Endothelial cell of umbilical vein (primary cell): ENCODE measurements around the gene ATL1. TPM values are rescaled to one million over a fixed set of nuclear protein-coding genes. Genes with fewer than 3 reads are reported as not detected.

ENCODE experiments used
- BruUV-seq: library from RNA; stranded (reverse); fragments of 400-500 nt; replicated peaks from 2 replicates; lab custom pipeline; 2021; lab: Mats Ljungman, UMichigan
- CTCF ChIA-PET: fragments of 300-600, 350-600 bp; sonication (Branson Sonifier 250); formaldehyde crosslinking; loops from one replicate; lab custom pipeline; 2021; ENCODE audit warnings: antibody characterized with exemption, inconsistent platforms; lab: Charles Lee
- POLR2A ChIA-PET: fragments of 300-600, 350-600 bp; sonication (Branson Sonifier 250); formaldehyde crosslinking; loops from one replicate; lab custom pipeline; 2021; ENCODE audit warnings: antibody characterized with exemption, inconsistent platforms; lab: Charles Lee
- DNase-seq: peaks from one replicate; pipeline ENCODE4 v3.0.0-alpha.2; 2011; ENCODE audit warnings: low read depth, low spot score
- FAIRE-seq: peaks from 2 replicates; lab custom pipeline; 2011; peaks lifted over from hg19 to GRCh38; lab: Jason Lieb, UNC
- H2AFZ ChIP-seq: 2 replicates; pipeline ENCODE4 v1.6.0; 2012; ENCODE audit warnings: low read depth, low read length, control low read depth, inconsistent platforms
- H3K27ac ChIP-seq: 2 replicates; pipeline ENCODE4 v1.5.1; 2011; ENCODE audit warnings: low read depth, mild to moderate bottlenecking, control low read depth, low read length, moderate library complexity; ENCODE audit not compliant: insufficient read depth
- H3K27me3 ChIP-seq, 2 experiments: 2 replicates each; pipeline versions ENCODE4 v1.6.0 to v1.6.1; 2011; ENCODE audit warnings: low read length in 2 of 2, mixed read lengths in 1 of 2; ENCODE audit not compliant: control insufficient read depth in 2 of 2, insufficient read depth in 2 of 2
- H3K36me3 ChIP-seq, 2 experiments: 2 replicates in 1 of 2; 3 replicates in 1 of 2; pipeline ENCODE4 v1.5.1; 2011; ENCODE audit warnings: low read length in 2 of 2, mild to moderate bottlenecking in 1 of 2, moderate library complexity in 1 of 2; ENCODE audit not compliant: control insufficient read depth in 2 of 2, insufficient read depth in 2 of 2; ENCODE audit errors: extremely low read depth in 1 of 2
- H3K4me1 ChIP-seq: 3 replicates; pipeline ENCODE4 v1.5.1; 2011; ENCODE audit warnings: mild to moderate bottlenecking, low read length; ENCODE audit not compliant: control insufficient read depth, insufficient read depth; ENCODE audit errors: extremely low read depth
- H3K4me2 ChIP-seq: 2 replicates; pipeline ENCODE4 v1.6.1; 2011; ENCODE audit warnings: low read length, control low read depth, mixed read lengths; ENCODE audit not compliant: insufficient read depth
- H3K4me3 ChIP-seq, 3 experiments: fragments of 200-600 bp in 1 of 3; sonication (generic), shearing (Covaris generic) in 1 of 3; replicated peaks in 1 of 3; 2 replicates each; pipeline ENCODE4 v1.5.1; 2011 to 2016; ENCODE audit warnings: control low read depth in 3 of 3, low read length in 3 of 3, mild to moderate bottlenecking in 2 of 3, inconsistent platforms in 1 of 3, low read depth in 1 of 3, moderate library complexity in 1 of 3; ENCODE audit not compliant: insufficient read depth in 1 of 3
- H3K79me2 ChIP-seq: 2 replicates; pipeline ENCODE4 v1.6.0; 2012; ENCODE audit warnings: low read length, inconsistent platforms; ENCODE audit not compliant: control insufficient read depth, insufficient read depth
- H3K9ac ChIP-seq: replicated peaks from 2 replicates; pipeline ENCODE3; 2011; ENCODE audit warnings: low read length, control low read depth; ENCODE audit not compliant: insufficient read depth; ENCODE audit errors: extremely low read depth
- H3K9me1 ChIP-seq: replicated peaks from 3 replicates; pipeline ENCODE4 v1.6.0; 2011; ENCODE audit warnings: mild to moderate bottlenecking, low read length; ENCODE audit not compliant: control insufficient read depth, insufficient read depth; ENCODE audit errors: extremely low read depth
- H3K9me3 ChIP-seq: replicated peaks from 2 replicates; pipeline ENCODE4 v1.5.1; 2012; ENCODE audit warnings: low read length, inconsistent platforms; ENCODE audit not compliant: control insufficient read depth, insufficient read depth
- H4K20me1 ChIP-seq: replicated peaks from 2 replicates; pipeline ENCODE3; 2011; ENCODE audit warnings: mild to moderate bottlenecking, low read length; ENCODE audit not compliant: control insufficient read depth, insufficient read depth; ENCODE audit errors: extremely low read depth
- EZH2 ChIP-seq: IDR thresholded peaks from 2 replicates; pipeline ENCODE4 v1.6.1; 2012; ENCODE audit warnings: borderline replicate concordance, low read depth, mild to moderate bottlenecking, moderate library complexity, low read length, inconsistent platforms; ENCODE audit not compliant: severe bottlenecking
- FOS ChIP-seq: IDR thresholded peaks from 2 replicates; pipeline ENCODE4 v1.6.1; 2011; ENCODE audit warnings: mild to moderate bottlenecking, low read length, moderate library complexity, borderline replicate concordance; ENCODE audit not compliant: insufficient read depth
- GATA2 ChIP-seq: IDR thresholded peaks from 2 replicates; pipeline ENCODE4 v1.7.0; 2011; ENCODE audit warnings: low read depth, mild to moderate bottlenecking, moderate library complexity, mixed read lengths, low read length; ENCODE audit not compliant: insufficient read length, insufficient read depth
- JUN ChIP-seq: IDR thresholded peaks from 2 replicates; pipeline ENCODE4 v1.6.1; 2011; ENCODE audit warnings: borderline replicate concordance, low read depth; ENCODE audit not compliant: insufficient read length, insufficient read depth
- MYC ChIP-seq: IDR thresholded peaks from one replicate; pipeline ENCODE4 v1.6.1; 2011; ENCODE audit warnings: mild to moderate bottlenecking, low read depth, low read length
- POLR2A ChIP-seq: IDR thresholded peaks from 2 replicates; pipeline ENCODE4 v1.6.1; 2012; ENCODE audit warnings: low read depth, mild to moderate bottlenecking, control low read depth, low read length
- POLR2AphosphoS5 ChIP-seq: IDR thresholded peaks from 2 replicates; pipeline ENCODE4 v1.6.1; 2012; ENCODE audit warnings: low read depth, mild to moderate bottlenecking, control low read depth, low read length, moderate library complexity; ENCODE audit not compliant: insufficient read depth
- dilution Hi-C: fragments of 300-500 bp; cut with MboI; formaldehyde crosslinking; loops from one replicate; pipeline ENCODE4 v1.15.0; 2019; ENCODE audit warnings: low sequenced_read_pairs; ENCODE audit not compliant: extremely low pct_ligation_motif_present
- intact Hi-C: fragments of 100-400 bp; cut with micrococcal nuclease; formaldehyde crosslinking; loops from one replicate; pipeline ENCODE4 v1.10.0; 2022
- polyA plus RNA-seq, 4 experiments: library from polyadenylated mRNA; depleted of rRNA in 3 of 4; stranded (reverse) in 3 of 4; unstranded in 1 of 4; fragments of >200 nt; gene quantifications; 2 replicates each; pipeline versions ENCODE4 v1.2.1 to v1.2.3, GENCODE V29; 2011 to 2012; ENCODE audit warnings: missing spikeins in 1 of 4
- total RNA-seq: library from RNA; stranded (reverse); gene quantifications from 2 replicates; pipeline ENCODE4 v1.2.3, GENCODE V29; 2021
- TF ChIP-seq, protein P1 (sequence below): IDR thresholded peaks from 2 replicates; pipeline ENCODE4 v1.6.1; 2011; ENCODE audit not compliant: insufficient read depth, insufficient read length
- TF ChIP-seq, protein P2 (sequence below), 2 donors: IDR thresholded peaks; 1 replicate in 1 of 2; 2 replicates in 1 of 2; pipeline ENCODE4 v1.5.1; 2011; ENCODE audit warnings: low read length in 2 of 2, mild to moderate bottlenecking in 2 of 2, moderate library complexity in 2 of 2, control low read depth in 1 of 2, inconsistent platforms in 1 of 2, low read depth in 1 of 2; ENCODE audit not compliant: insufficient read depth in 1 of 2; ENCODE audit errors: extremely low read depth in 1 of 2

The ATL1 gene
- total and polyA plus RNA-seq, 2 donors (not counting 3 experiments of a cell fraction or from before 2014, with no cell fraction given): 1.1 to 5.1 TPM

DNA sequence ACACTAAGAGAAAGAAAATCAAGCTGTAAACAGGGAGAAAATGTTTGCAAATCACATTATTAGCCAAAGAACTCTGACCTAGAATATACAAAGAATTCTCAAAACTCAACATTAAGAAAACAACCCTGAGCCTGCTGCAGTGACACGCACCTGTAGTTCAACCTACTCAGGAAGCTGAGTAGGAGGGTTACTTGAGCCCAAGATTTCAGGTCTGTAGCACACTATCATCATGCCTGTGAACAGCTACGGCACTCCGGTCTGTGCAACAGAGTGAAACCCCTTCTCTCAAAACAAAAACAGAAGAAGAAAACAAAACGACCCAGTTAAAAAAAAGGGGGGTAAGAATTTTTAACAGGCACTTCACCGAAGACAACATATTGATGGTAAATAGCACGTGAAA, 87.3 kb downstream of the ATL1 start:
- no peak overlapping the region for H2AFZ ChIP-seq
- no TSS peak for BruUV-seq

GRCh38 chr14:50647753-50648152, 87.8 kb downstream of the ATL1 start:
- Histone ChIP-seq H3K27ac (no peak overlapping the region), H3K4me3 (no peak overlapping the region), H3K27me3 (no peaks in the 10 kb centered on the region), H3K9me1 (no peaks in the 10 kb centered on the region), H3K9me3 (no peaks in the 10 kb centered on the region), H3K79me2 (peaks cover 21% of the 10 kb centered on the region), H3K36me3 (peaks cover 2% of the 10 kb centered on the region in 2 experiments), H4K20me1 (no peaks in the 10 kb centered on the region), H3K4me2 (no peak overlapping the region), H2AFZ (no peak overlapping the region), H3K9ac (no peak overlapping the region), H3K4me1 (peaks cover 3% of the 10 kb centered on the region)
- TF ChIP-seq JUN: no peak
- TF ChIP-seq FOS: no peak
- no peak for TF ChIP-seq EZH2
- TF ChIP-seq POLR2A: no peak
- no peak for TF ChIP-seq MYC
- TF ChIP-seq POLR2AphosphoS5: no peak
- TF ChIP-seq, protein P1, sequence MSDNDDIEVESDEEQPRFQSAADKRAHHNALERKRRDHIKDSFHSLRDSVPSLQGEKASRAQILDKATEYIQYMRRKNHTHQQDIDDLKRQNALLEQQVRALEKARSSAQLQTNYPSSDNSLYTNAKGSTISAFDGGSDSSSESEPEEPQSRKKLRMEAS: no peak
- no peak for TF ChIP-seq GATA2
- TF ChIP-seq, protein P2, sequence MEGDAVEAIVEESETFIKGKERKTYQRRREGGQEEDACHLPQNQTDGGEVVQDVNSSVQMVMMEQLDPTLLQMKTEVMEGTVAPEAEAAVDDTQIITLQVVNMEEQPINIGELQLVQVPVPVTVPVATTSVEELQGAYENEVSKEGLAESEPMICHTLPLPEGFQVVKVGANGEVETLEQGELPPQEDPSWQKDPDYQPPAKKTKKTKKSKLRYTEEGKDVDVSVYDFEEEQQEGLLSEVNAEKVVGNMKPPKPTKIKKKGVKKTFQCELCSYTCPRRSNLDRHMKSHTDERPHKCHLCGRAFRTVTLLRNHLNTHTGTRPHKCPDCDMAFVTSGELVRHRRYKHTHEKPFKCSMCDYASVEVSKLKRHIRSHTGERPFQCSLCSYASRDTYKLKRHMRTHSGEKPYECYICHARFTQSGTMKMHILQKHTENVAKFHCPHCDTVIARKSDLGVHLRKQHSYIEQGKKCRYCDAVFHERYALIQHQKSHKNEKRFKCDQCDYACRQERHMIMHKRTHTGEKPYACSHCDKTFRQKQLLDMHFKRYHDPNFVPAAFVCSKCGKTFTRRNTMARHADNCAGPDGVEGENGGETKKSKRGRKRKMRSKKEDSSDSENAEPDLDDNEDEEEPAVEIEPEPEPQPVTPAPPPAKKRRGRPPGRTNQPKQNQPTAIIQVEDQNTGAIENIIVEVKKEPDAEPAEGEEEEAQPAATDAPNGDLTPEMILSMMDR (IDR thresholded peaks at IDR 0.05; ENCODE audit: extremely low read depth in 1 of 2, insufficient read depth in 1 of 2, low read depth in 1 of 2, low read length in 2 of 2): no peak
- DNase-seq (peak; percentile 7), FAIRE-seq (peak; percentile 55)
- ChIA-PET POLR2A (no interaction called here), CTCF (no interaction called here)
- dilution Hi-C loops: no loop called here
- no TSS peak for BruUV-seq
- intact Hi-C loops: no loop called here

More for the DNA sequence above, 87.3 kb downstream of the ATL1 start:
- Histone ChIP-seq H3K4me2 (no peak overlapping the region), H3K27ac (no peak overlapping the region), H3K36me3 (peaks cover 2% of the 10 kb centered on the region in 2 experiments), H4K20me1 (no peaks in the 10 kb centered on the region), H3K27me3 (no peaks in the 10 kb centered on the region), H3K79me2 (peaks cover 23% of the 10 kb centered on the region), H3K9ac (no peak overlapping the region), H3K9me1 (no peaks in the 10 kb centered on the region), H3K4me3 (no peak overlapping the region), H3K9me3 (no peaks in the 10 kb centered on the region), H3K4me1 (peaks cover 3% of the 10 kb centered on the region)
- FAIRE-seq: no peak
- dilution Hi-C loops (no loop called here), intact Hi-C loops (no loop called here)
- CTCF ChIA-PET: no interaction called here
- no peak for TF ChIP-seq POLR2AphosphoS5
- TF ChIP-seq EZH2: no peak
- TF ChIP-seq JUN: no peak
- TF ChIP-seq, protein P1: no peak
- no peak for TF ChIP-seq POLR2A
- DNase-seq: no peak
- POLR2A ChIA-PET: no interaction called here
